Measurements from ENCODE around the gene YPEL5.

Gene YPEL5

DNA sequence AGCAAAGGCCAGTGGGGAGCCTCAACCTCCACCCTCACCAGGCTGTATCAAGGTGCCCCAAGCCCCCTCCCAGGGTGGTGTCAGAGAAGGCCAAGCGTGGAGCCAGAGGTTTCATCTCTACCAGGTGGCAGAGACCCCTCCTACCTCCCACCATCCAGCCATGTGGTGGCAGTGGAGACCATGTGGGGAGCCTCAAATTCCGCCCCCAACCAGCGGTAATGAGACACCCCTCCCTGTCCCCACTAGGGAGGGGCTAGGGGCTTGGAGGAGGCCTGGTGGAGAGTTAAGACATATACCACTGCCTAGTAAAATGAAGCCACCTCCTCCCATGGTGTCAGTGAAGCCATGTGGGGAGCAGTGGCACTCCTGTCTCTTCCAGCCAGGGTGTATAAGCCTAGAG is 24.4 kb upstream of the YPEL5 start:
- H3K27ac ChIP-seq, result no peak overlapping the region
- TF ChIP-seq, protein P1, sequence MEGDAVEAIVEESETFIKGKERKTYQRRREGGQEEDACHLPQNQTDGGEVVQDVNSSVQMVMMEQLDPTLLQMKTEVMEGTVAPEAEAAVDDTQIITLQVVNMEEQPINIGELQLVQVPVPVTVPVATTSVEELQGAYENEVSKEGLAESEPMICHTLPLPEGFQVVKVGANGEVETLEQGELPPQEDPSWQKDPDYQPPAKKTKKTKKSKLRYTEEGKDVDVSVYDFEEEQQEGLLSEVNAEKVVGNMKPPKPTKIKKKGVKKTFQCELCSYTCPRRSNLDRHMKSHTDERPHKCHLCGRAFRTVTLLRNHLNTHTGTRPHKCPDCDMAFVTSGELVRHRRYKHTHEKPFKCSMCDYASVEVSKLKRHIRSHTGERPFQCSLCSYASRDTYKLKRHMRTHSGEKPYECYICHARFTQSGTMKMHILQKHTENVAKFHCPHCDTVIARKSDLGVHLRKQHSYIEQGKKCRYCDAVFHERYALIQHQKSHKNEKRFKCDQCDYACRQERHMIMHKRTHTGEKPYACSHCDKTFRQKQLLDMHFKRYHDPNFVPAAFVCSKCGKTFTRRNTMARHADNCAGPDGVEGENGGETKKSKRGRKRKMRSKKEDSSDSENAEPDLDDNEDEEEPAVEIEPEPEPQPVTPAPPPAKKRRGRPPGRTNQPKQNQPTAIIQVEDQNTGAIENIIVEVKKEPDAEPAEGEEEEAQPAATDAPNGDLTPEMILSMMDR (conservative IDR thresholded peaks at IDR 0.05), result no peak

DNA sequence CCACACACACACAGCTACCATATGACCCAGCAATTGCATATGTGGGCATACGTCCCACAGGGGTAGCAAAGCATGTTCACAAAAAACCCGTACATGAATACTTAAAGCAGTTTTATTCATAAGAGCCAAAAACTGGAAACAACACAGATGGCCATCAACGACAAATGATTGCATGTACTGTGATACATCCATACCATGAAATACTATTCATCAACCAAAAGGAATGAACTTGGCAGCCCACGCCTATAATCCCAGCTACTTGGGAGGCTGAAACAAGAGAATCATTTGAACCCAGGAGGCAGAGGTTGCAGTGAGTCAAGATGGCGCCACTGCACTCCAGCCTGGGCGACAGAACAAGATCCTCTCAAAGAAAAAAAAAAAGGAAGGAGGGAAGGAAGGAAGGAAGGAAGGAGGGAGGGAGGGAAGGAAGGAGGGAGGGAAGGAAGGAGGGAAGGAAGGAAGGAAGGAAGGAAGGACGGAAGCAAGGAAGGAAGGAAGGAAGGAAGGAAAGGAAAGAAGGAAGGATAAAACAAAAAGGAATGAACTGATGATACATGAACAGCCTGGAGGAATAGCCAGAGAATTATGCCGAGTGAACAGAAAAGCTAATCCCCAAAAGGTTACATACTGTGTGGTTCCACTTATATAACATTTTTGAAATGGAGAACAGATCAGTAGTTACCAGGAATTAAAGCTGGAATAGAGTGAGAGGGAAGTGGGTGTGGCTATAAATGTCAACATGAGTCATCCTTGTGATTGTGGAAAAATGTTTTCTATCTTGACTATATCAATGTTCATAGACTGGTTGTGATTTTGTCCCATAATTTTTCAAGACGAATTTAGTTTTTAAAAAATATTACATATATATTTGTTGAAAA is 19.6 kb upstream of the YPEL5 start:
- no peak overlapping the region for H3K27ac ChIP-seq
- TF ChIP-seq, protein P1 (conservative IDR thresholded peaks at IDR 0.05), result no peak

DNA sequence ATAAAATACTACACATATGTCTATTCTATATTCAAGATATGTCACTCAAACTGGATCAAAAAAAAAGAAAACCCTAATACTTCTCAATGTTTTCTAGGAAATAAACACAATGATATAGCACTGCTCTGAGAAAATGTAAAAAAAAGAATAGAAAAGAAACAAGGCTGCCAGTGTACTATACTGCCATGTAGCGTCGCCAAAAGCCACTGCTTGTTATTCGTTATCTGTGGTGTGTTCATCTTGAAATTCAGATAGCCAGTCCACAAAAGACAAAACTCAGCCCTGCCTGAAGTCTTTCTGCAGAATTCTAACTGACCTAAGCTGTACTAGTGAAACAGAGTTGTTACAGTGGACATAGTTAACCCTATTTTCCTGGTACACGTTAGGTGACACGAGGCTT is 12.2 kb upstream of the YPEL5 start:
- TF ChIP-seq, protein P1 (conservative IDR thresholded peaks at IDR 0.05), result no peak
- H3K27ac ChIP-seq, result no peak overlapping the region

DNA sequence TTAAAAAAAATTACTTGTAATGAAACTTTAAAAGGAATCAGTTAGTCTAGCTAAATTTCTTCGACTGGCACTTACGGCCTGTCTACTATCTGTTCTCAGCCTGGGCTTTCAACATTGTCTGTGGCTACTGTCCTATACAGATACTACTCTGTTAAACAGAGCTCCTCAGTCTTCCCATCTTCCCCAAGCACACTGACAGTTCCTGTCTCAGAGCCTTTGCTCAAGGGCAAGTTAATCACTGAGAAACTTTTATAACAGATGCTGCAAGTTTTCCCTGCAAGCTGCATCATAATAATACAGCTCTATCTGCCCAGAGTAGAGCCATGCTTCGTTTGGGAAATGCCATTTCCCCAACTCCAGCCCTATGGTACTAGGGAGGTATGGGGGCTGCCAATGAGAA is 11.3 kb upstream of the YPEL5 start:
- TF ChIP-seq, protein P1 (conservative IDR thresholded peaks at IDR 0.05), result no peak
- no peak overlapping the region for H3K27ac ChIP-seq

DNA sequence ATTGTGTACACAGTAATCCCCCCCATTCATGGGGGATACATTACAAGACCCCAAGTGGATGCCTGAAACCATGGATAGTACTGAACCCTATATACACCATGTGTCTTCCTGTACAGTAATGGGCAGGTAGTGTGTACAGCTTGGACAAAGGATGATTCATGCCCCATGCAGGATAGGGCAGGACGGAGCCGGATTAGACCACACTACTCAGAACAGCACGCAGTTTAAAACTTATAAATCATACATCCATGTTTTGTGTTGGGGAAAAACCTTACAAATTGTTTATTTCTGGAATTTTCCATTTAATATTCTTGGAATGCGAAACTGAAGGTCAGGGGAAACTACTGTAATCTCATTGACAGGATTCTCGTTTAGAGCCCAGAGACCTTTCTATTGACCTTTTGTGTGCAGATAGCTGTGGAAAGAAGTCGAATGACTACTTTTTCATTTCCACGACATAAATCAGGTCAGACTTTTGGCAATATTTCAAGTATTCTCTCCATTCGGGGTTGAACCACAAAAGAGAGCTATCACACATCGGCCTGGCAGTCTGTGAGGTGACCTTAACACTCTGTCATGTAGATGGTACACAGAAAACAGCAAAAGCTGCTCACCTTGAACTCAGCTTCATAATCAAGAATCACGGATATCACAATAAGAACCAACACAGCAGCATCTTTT is 9.9 kb upstream of the YPEL5 start:
- TF ChIP-seq, protein P1 (conservative IDR thresholded peaks at IDR 0.05), result no peak
- no peak overlapping the region for H3K27ac ChIP-seq

DNA sequence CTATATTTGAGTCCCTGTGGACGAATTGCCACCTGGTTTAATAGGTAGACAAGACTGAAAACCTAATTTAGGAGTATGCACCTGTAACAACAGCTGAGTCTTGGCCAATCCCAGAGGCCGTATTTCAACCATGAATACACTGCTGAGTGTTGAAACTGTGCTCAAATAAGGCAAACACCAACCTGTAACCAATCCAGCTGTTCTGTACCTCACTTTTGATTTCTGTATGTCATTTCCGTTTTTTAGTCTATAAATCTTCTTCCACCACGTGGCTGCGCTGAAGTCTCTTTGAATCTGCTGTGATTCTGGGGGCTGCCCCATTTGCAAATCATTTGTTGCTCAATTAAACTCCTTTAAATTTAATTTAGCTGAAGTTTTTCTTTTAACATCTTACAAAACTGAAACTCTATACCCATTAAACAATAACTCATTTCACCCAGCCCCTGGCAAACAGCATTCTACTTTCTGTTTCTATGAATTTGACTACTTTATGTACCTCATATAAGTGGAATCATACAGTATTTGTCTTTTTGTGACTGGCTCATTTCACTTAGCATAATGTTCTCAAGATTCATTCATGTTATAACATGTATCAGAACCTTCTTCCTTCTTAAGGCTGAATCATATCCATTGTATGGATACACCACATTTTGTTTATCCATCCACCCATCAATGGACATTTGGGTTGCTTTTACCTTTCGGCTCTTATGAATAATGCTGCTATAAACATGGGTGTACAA is 7.5 kb upstream of the YPEL5 start:
- TF ChIP-seq, protein P1 (conservative IDR thresholded peaks at IDR 0.05), result no peak
- no peak overlapping the region for H3K27ac ChIP-seq

DNA sequence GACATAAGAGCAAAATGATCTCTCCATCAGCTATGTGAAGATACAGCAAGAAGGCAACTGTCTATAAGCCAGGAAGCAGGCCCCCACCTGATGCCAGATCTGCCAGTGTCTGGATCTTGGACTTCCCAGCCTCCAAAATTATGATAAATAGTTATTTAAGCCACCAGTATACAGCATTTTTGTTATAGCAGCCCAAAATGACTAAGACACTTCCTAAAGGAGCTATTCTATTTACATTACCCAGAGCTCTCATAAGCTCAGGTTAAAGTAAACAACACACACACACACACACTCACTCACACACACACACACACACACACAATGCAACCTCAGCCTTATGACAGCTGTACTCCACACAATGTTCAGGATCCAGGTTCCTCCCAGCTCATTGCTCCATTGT is 5.7 kb upstream of the YPEL5 start:
- TF ChIP-seq, protein P1 (conservative IDR thresholded peaks at IDR 0.05), result no peak
- H3K27ac ChIP-seq, result no peak overlapping the region
